Anterior cingulate cortex (tissue), 58 donors: ENCODE data around the gene BRD1.

Experiments used
- DNase-seq, 58 donors: peaks; one replicate each; lab custom pipeline; 2025; lab: John Stamatoyannopoulos, UW

BRD1 gene

GRCh38 chr22:49755631-49756001, 72.1 kb downstream of the BRD1 start:
- no peak for DNase-seq

GRCh38 chr22:49754696-49755630, 72.7 kb downstream of the BRD1 start:
- DNase-seq = no peak

- no peak for DNase-seq
Measured at GRCh38 chr22:49753961-49754695, 73.5 kb downstream of the BRD1 start.

- DNase-seq = no peak
Measured at GRCh38 chr22:49753276-49753890, 74.3 kb downstream of the BRD1 start.

- DNase-seq = no peak
Measured at GRCh38 chr22:49752598-49753091, 75.0 kb downstream of the BRD1 start.

GRCh38 chr22:49751966-49752597, 75.6 kb downstream of the BRD1 start:
- no peak for DNase-seq

GRCh38 chr22:49751318-49751965, 76.2 kb downstream of the BRD1 start:
- no peak for DNase-seq

GRCh38 chr22:49749885-49750510, 77.7 kb downstream of the BRD1 start:
- no peak for DNase-seq

GRCh38 chr22:49749227-49749626, 78.4 kb downstream of the BRD1 start:
- no peak for DNase-seq

GRCh38 chr22:49748514-49748913, 79.2 kb downstream of the BRD1 start:
- DNase-seq = no peak

- DNase-seq = no peak
Measured at GRCh38 chr22:49747716-49748115, 80.0 kb downstream of the BRD1 start.

GRCh38 chr22:49747130-49747529, 80.5 kb downstream of the BRD1 start:
- DNase-seq = no peak

- DNase-seq = no peak
Measured at GRCh38 chr22:49746065-49746464, 81.6 kb downstream of the BRD1 start.

GRCh38 chr22:49740242-49740641, 87.4 kb downstream of the BRD1 start:
- DNase-seq = no peak

- no peak for DNase-seq
Measured at GRCh38 chr22:49739138-49739537, 88.5 kb downstream of the BRD1 start.

GRCh38 chr22:49738566-49738965, 89.1 kb downstream of the BRD1 start:
- no peak for DNase-seq

GRCh38 chr22:49738006-49738405, 89.7 kb downstream of the BRD1 start:
- no peak for DNase-seq

- DNase-seq = no peak
Measured at GRCh38 chr22:49737101-49737551, 90.5 kb downstream of the BRD1 start.

GRCh38 chr22:49736538-49736937, 91.1 kb downstream of the BRD1 start:
- no peak for DNase-seq
